Activated CD8-positive, alpha-beta T cell treated with anti-CD3 and anti-CD28 coated beads, Interleukin-2, amount 10 ng/mL, durations not matched to agents 7 days and 5 days (primary cell): Measurements from ENCODE around the gene WDR1. TPM values are rescaled to one million over a fixed set of nuclear protein-coding genes. Genes with fewer than 3 reads are reported as not detected.
A peak's percentile ranks its signal among the peaks of the same experiment; 100 is the strongest.

Experiments
- ATAC-seq: fragments of 150-1000 bp; cut with Tn5 transposase; one replicate; pipeline ENCODE4 v1.10.0; 2021; ENCODE audit warnings: moderate library complexity
- CTCF ChIA-PET: fragments of 350-600 bp; sonication (Branson Sonifier 250); formaldehyde crosslinking; loops from one replicate; lab custom pipeline; 2021; ENCODE audit warnings: antibody characterized with exemption; lab: Charles Lee
- POLR2A ChIA-PET: fragments of 350-600 bp; sonication (Branson Sonifier 250); formaldehyde crosslinking; loops from one replicate; lab custom pipeline; 2021; ENCODE audit warnings: antibody characterized with exemption; lab: Charles Lee
- DNase-seq: peaks from one replicate; pipeline ENCODE4 v3.0.0-alpha.2; 2020
- H3K27ac Mint-ChIP-seq: one replicate; pipeline ENCODE4 v1.8.0; 2021; ENCODE audit warnings: mild to moderate bottlenecking, mixed read lengths
- H3K27me3 Mint-ChIP-seq: one replicate; pipeline ENCODE4 v1.8.0; 2021; ENCODE audit warnings: low read depth, mixed read lengths
- H3K36me3 Mint-ChIP-seq: one replicate; pipeline ENCODE4 v1.8.0; 2021; ENCODE audit warnings: low read depth, mixed read lengths
- H3K4me1 Mint-ChIP-seq: one replicate; pipeline ENCODE4 v1.8.0; 2021; ENCODE audit warnings: low read depth, mixed read lengths
- H3K4me3 Mint-ChIP-seq: one replicate; pipeline ENCODE4 v1.8.0; 2021; ENCODE audit warnings: mild to moderate bottlenecking, mixed read lengths
- H3K9me3 Mint-ChIP-seq: one replicate; pipeline ENCODE4 v1.8.0; 2022; ENCODE audit warnings: mixed read lengths; ENCODE audit not compliant: insufficient read depth
- total RNA-seq, 2 experiments: library from RNA; stranded (reverse); gene quantifications; one replicate each; pipeline ENCODE4 v1.2.3, GENCODE V29; 2021

Gene WDR1
- total RNA-seq, 2 experiments from 2014 or later, result 516 to 550 TPM

- no peaks in the 10 kb centered on the region for H3K27me3 Mint-ChIP-seq
- ATAC-seq, result no peak
- ChIA-PET POLR2A (interaction anchor here (1.0 to 6.3 kb wide), 3 partner anchors 9 to 12 kb away, joined by 3 to 50 read pairs (median 5); partner anchors contain the start of gene WDR1), CTCF (interaction anchor here (3.0 kb wide), 1 partner anchor 10 kb away, joined by 10 read pairs; no protein-coding TSS in a partner anchor)
- H3K36me3 Mint-ChIP-seq, result peaks cover 92% of the 10 kb centered on the region
- DNase-seq, result no peak
- H3K27ac Mint-ChIP-seq, result peak overlapping the region; percentile 70
- peaks cover 96% of the 10 kb centered on the region for H3K4me1 Mint-ChIP-seq
- no peaks in the 10 kb centered on the region for H3K9me3 Mint-ChIP-seq
- H3K4me3 Mint-ChIP-seq, result peak overlapping the region; percentile 7
Observed at GRCh38 chr4:10105920-10106319, 10.7 kb downstream of the WDR1 start.

- Mint-ChIP-seq H3K4me1 (peaks cover 96% of the 10 kb centered on the region), H3K9me3 (no peaks in the 10 kb centered on the region), H3K4me3 (no peak overlapping the region), H3K27me3 (no peaks in the 10 kb centered on the region), H3K36me3 (peaks cover 92% of the 10 kb centered on the region), H3K27ac (peak overlapping the region; percentile 70)
- ATAC-seq (no peak), DNase-seq (no peak)
- CTCF ChIA-PET, result interaction anchor here (1.4 kb wide), 1 partner anchor 10 kb away, joined by 3 read pairs; no protein-coding TSS in a partner anchor
- POLR2A ChIA-PET, result interaction anchor here (6.3 kb wide), 1 partner anchor 12 kb away, joined by 50 read pairs; the partner anchor contains the start of gene WDR1
Observed at GRCh38 chr4:10105421-10105820, 11.2 kb downstream of the WDR1 start.

- H3K27ac Mint-ChIP-seq, result peak overlapping the region; percentile 70
- peaks cover 96% of the 10 kb centered on the region for H3K4me1 Mint-ChIP-seq
- no peaks in the 10 kb centered on the region for H3K27me3 Mint-ChIP-seq
- POLR2A ChIA-PET, result interaction anchor here (1.4 to 6.3 kb wide), 2 partner anchors 9 to 13 kb away, joined by 6 to 50 read pairs; partner anchors contain the start of gene WDR1
- H3K4me3 Mint-ChIP-seq, result peak overlapping the region; percentile 15
- no peaks in the 10 kb centered on the region for H3K9me3 Mint-ChIP-seq
- ATAC-seq (no peak), DNase-seq (no peak)
- H3K36me3 Mint-ChIP-seq, result peaks cover 92% of the 10 kb centered on the region
- CTCF ChIA-PET, result interaction anchor here (1.4 kb wide), 1 partner anchor 9 kb away, joined by 3 read pairs; no protein-coding TSS in a partner anchor
Observed at GRCh38 chr4:10104991-10105276, 11.7 kb downstream of the WDR1 start.

GRCh38 chr4:10104211-10104990, 12.2 kb downstream of the WDR1 start:
- ATAC-seq, result no peak

GRCh38 chr4:10102474-10103332, 13.9 kb downstream of the WDR1 start:
- no peak for ATAC-seq
- H3K4me3 Mint-ChIP-seq, result no peak overlapping the region
- H3K27me3 Mint-ChIP-seq, result no peaks in the 10 kb centered on the region
- ChIA-PET POLR2A (interaction anchor here (0.6 to 1.7 kb wide), 8 partner anchors 9 to 322 kb away, joined by 3 to 13 read pairs (median 4); partner anchors contain the start of gene WDR1), CTCF (no interaction called here)
- H3K36me3 Mint-ChIP-seq, result peaks cover 92% of the 10 kb centered on the region
- peaks cover 96% of the 10 kb centered on the region for H3K4me1 Mint-ChIP-seq
- no peaks in the 10 kb centered on the region for H3K9me3 Mint-ChIP-seq
- H3K27ac Mint-ChIP-seq, result peak overlapping the region; percentile 64
- DNase-seq, result no peak

More at GRCh38 chr4:10104211-10104990, 12.2 kb downstream of the WDR1 start:
- Mint-ChIP-seq H3K4me3 (peak overlapping the region; percentile 15), H3K9me3 (no peaks in the 10 kb centered on the region), H3K27ac (peak overlapping the region; percentile 70), H3K27me3 (no peaks in the 10 kb centered on the region), H3K36me3 (peaks cover 91% of the 10 kb centered on the region), H3K4me1 (peaks cover 96% of the 10 kb centered on the region)
- POLR2A ChIA-PET, result interaction anchor here (1.4 to 6.3 kb wide), 4 partner anchors 8 to 13 kb away, joined by 3 to 50 read pairs (median 6); partner anchors contain the start of gene WDR1
- CTCF ChIA-PET, result interaction anchor here (1.4 kb wide), 1 partner anchor 9 kb away, joined by 3 read pairs; no protein-coding TSS in a partner anchor
- DNase-seq, result no peak

- Mint-ChIP-seq H3K27me3 (no peaks in the 10 kb centered on the region), H3K9me3 (no peaks in the 10 kb centered on the region), H3K36me3 (peaks cover 92% of the 10 kb centered on the region), H3K4me3 (no peak overlapping the region), H3K4me1 (peaks cover 96% of the 10 kb centered on the region), H3K27ac (peak overlapping the region; percentile 64)
- ATAC-seq, result no peak
- ChIA-PET POLR2A (interaction anchor here (0.8 to 1.7 kb wide), 4 partner anchors 10 to 16 kb away, joined by 3 to 13 read pairs (median 4); partner anchors contain the start of gene WDR1), CTCF (no interaction called here)
- no peak for DNase-seq
Observed at GRCh38 chr4:10101671-10102473, 14.7 kb downstream of the WDR1 start.

- Mint-ChIP-seq H3K9me3 (no peaks in the 10 kb centered on the region), H3K4me3 (peak overlapping the region; percentile 7), H3K36me3 (peaks cover 92% of the 10 kb centered on the region), H3K4me1 (peaks cover 96% of the 10 kb centered on the region), H3K27ac (peak overlapping the region; percentile 78), H3K27me3 (no peaks in the 10 kb centered on the region)
- ChIA-PET POLR2A (interaction anchor here (3.1 kb wide), 1 partner anchor 16 kb away, joined by 32 read pairs; the partner anchor contains the start of gene WDR1), CTCF (interaction anchor here (2.7 kb wide), 1 partner anchor 16 kb away, joined by 9 read pairs; the partner anchor contains the start of gene WDR1)
- DNase-seq, result peak; percentile 49
- peak; percentile 14 for ATAC-seq
Observed at GRCh38 chr4:10100734-10101216, 15.8 kb downstream of the WDR1 start.

GRCh38 chr4:10099499-10100325, 16.9 kb downstream of the WDR1 start:
- H3K4me3 Mint-ChIP-seq, result peak overlapping the region; percentile 53
- POLR2A ChIA-PET, result interaction anchor here (0.6 to 3.1 kb wide), 2 partner anchors 9 to 18 kb away, joined by 5 to 32 read pairs; partner anchors contain the start of gene WDR1
- ATAC-seq, result peak; percentile 7
- peaks cover 91% of the 10 kb centered on the region for H3K36me3 Mint-ChIP-seq
- no peaks in the 10 kb centered on the region for H3K27me3 Mint-ChIP-seq
- H3K9me3 Mint-ChIP-seq, result no peaks in the 10 kb centered on the region
- peak; percentile 46 for DNase-seq
- CTCF ChIA-PET, result interaction anchor here (1.5 to 2.7 kb wide), 2 partner anchors 13 to 17 kb away, joined by 5 to 9 read pairs; partner anchors contain the start of gene WDR1
- peaks cover 96% of the 10 kb centered on the region for H3K4me1 Mint-ChIP-seq
- H3K27ac Mint-ChIP-seq, result peak overlapping the region; percentile 78

- no peaks in the 10 kb centered on the region for H3K27me3 Mint-ChIP-seq
- ChIA-PET CTCF (interaction anchor here (2.7 kb wide), 1 partner anchor 18 kb away, joined by 9 read pairs; the partner anchor contains the start of gene WDR1), POLR2A (interaction anchor here (3.1 kb wide), 1 partner anchor 18 kb away, joined by 32 read pairs; the partner anchor contains the start of gene WDR1)
- peak overlapping the region; percentile 78 for H3K27ac Mint-ChIP-seq
- ATAC-seq (no peak), DNase-seq (peak; percentile 44)
- no peak overlapping the region for H3K4me3 Mint-ChIP-seq
- peaks cover 96% of the 10 kb centered on the region for H3K4me1 Mint-ChIP-seq
- peaks cover 90% of the 10 kb centered on the region for H3K36me3 Mint-ChIP-seq
- no peaks in the 10 kb centered on the region for H3K9me3 Mint-ChIP-seq
Observed at GRCh38 chr4:10098780-10099160, 17.8 kb downstream of the WDR1 start.
